DOHH2 (cell line): ENCODE results near the gene CDK17.

Experiments used
- CTCF ChIP-seq: fragments of 200-600 bp; sonication (generic); IDR thresholded peaks from one replicate; pipeline ENCODE4 v1.5.1; 2014; ENCODE audit warnings: antibody characterized with exemption, mild to moderate bottlenecking, low read depth, low read length; ENCODE audit not compliant: poor library complexity, severe bottlenecking
- EZH2phosphoT487 ChIP-seq: fragments of 200-600 bp; sonication (generic); IDR thresholded peaks from 2 replicates; pipeline ENCODE4 v1.6.1; 2017; ENCODE audit warnings: borderline replicate concordance, mild to moderate bottlenecking, antibody characterized with exemption, low read length, moderate library complexity, mixed read lengths

- TF ChIP-seq CTCF (no peak), EZH2phosphoT487 (no peak)
Observed at GRCh38 chr12:96416033-96416799, 16.0 kb upstream of the CDK17 start.
